HCT116 (cell line): Measurements from ENCODE around the gene MRPL9. TPM values are rescaled to one million over a fixed set of nuclear protein-coding genes. Genes with fewer than 3 reads are reported as not detected.

Experiments used
- ATAC-seq: fragments of 200-7000 bp; cut with Tn5 transposase; 2 replicates; pipeline ENCODE4 v1.9.1; 2020; ENCODE audit warnings: mild to moderate bottlenecking, moderate library complexity
- BruUV-seq: library from RNA; stranded (reverse); fragments of 400-500 nt; replicated peaks from 2 replicates; lab custom pipeline; 2021; lab: Mats Ljungman, UMichigan
- CTCF ChIA-PET: fragments of 300-600 bp; sonication (Branson Sonifier 250); formaldehyde crosslinking; loops from one replicate; lab custom pipeline; 2021; ENCODE audit warnings: antibody characterized with exemption; lab: Charles Lee
- POLR2A ChIA-PET: fragments of 300-600, 350-600 bp; sonication (Branson Sonifier 250); formaldehyde crosslinking; loops from one replicate; lab custom pipeline; 2021; ENCODE audit warnings: antibody characterized with exemption; lab: Charles Lee
- RAD21 ChIA-PET, 2 experiments: fragments of 300-600 bp; sonication (Branson Sonifier 250); formaldehyde crosslinking; loops; one replicate each; lab custom pipeline; 2023; ENCODE audit warnings: low total read pairs in 2 of 2; ENCODE audit not compliant: uncharacterized antibody in 2 of 2, unreplicated experiment in 2 of 2, low non-redundant PET in 1 of 2; lab: Charles Lee
- DNase-seq: peaks from one replicate; pipeline ENCODE4 v3.0.0-alpha.2; 2010; ENCODE audit warnings: low read depth, low spot score
- H2AFZ ChIP-seq: fragments of 200-600 bp; shearing (Covaris generic), sonication (generic); 2 replicates; pipeline ENCODE4 v1.6.1; 2017; ENCODE audit warnings: low read depth, mixed run types, mixed read lengths, antibody characterized with exemption, low read length; ENCODE audit not compliant: poor library complexity, severe bottlenecking
- H3K27ac ChIP-seq: 2 replicates; pipeline ENCODE4 v1.5.1; 2012; ENCODE audit warnings: low read depth, low read length
- H3K27me3 ChIP-seq: fragments of 200-600 bp; sonication (generic); 2 replicates; pipeline ENCODE4 v1.6.1; 2016; ENCODE audit warnings: mixed run types, low read length, mixed read lengths; ENCODE audit not compliant: insufficient read depth
- H3K36me3 ChIP-seq, 2 experiments: fragments of 200-500 bp in 1 of 2; fragments of 200-600 bp in 1 of 2; sonication (Bioruptor generic) in 1 of 2; sonication (generic) in 1 of 2; 2 replicates each; pipeline versions ENCODE4 v1.5.1 to v1.6.1; 2014 to 2016; ENCODE audit warnings: low read length in 2 of 2, inconsistent platforms in 1 of 2, mixed read lengths in 1 of 2, mixed run types in 1 of 2; ENCODE audit not compliant: insufficient read depth in 2 of 2, control insufficient read depth in 1 of 2
- H3K4me1 ChIP-seq, 2 experiments: fragments of 200-600 bp in 1 of 2; sonication (generic) in 1 of 2; 2 replicates each; pipeline versions ENCODE4 v1.5.1 to v1.6.1; 2012 to 2017; ENCODE audit warnings: low read length in 2 of 2, inconsistent platforms in 1 of 2, mild to moderate bottlenecking in 1 of 2, mixed read lengths in 1 of 2, mixed run types in 1 of 2, moderate library complexity in 1 of 2; ENCODE audit not compliant: insufficient read depth in 2 of 2, control insufficient read depth in 1 of 2
- H3K4me2 ChIP-seq: fragments of 200-600 bp; sonication (generic); 2 replicates; pipeline ENCODE4 v1.6.1; 2017; ENCODE audit warnings: mixed run types, low read length, mixed read lengths
- H3K4me3 ChIP-seq, 2 experiments: fragments of 200-600 bp in 1 of 2; sonication (generic) in 1 of 2; replicated peaks in 1 of 2; 2 replicates each; pipeline ENCODE4 v1.5.1; 2011 to 2016; ENCODE audit warnings: low read length in 2 of 2, control low read depth in 1 of 2, low read depth in 1 of 2, mild to moderate bottlenecking in 1 of 2, mixed read lengths in 1 of 2, mixed run types in 1 of 2
- H3K79me2 ChIP-seq: fragments of 200-600 bp; sonication (generic); 2 replicates; pipeline ENCODE4 v1.6.1; 2017; ENCODE audit warnings: mild to moderate bottlenecking, mixed run types, low read length, moderate library complexity, mixed read lengths; ENCODE audit not compliant: insufficient read depth
- H3K9ac ChIP-seq: fragments of 200-600 bp; sonication (generic); 2 replicates; pipeline ENCODE4 v1.6.1; 2016; ENCODE audit warnings: low read length, mixed read lengths
- H3K9me2 ChIP-seq: fragments of 200-600 bp; sonication (generic), shearing (Covaris generic); 2 replicates; pipeline ENCODE4 v1.6.1; 2017; ENCODE audit warnings: mixed run types, mild to moderate bottlenecking, moderate library complexity; ENCODE audit not compliant: insufficient read depth
- H3K9me3 ChIP-seq, 2 experiments: fragments of 200-500 bp in 1 of 2; fragments of 200-600 bp in 1 of 2; sonication (Bioruptor generic) in 1 of 2; sonication (generic) in 1 of 2; 2 replicates each; pipeline ENCODE4 v1.6.1; 2014 to 2017; ENCODE audit warnings: low read length in 2 of 2, mixed read lengths in 2 of 2, inconsistent platforms in 1 of 2, low read depth in 1 of 2, mild to moderate bottlenecking in 1 of 2, mixed run types in 1 of 2, moderate library complexity in 1 of 2; ENCODE audit not compliant: control insufficient read depth in 1 of 2, insufficient read depth in 1 of 2
- H4K20me1 ChIP-seq: fragments of 200-600 bp; sonication (generic), shearing (Covaris generic); 2 replicates; pipeline ENCODE4 v1.6.1; 2017; ENCODE audit warnings: mixed run types, mild to moderate bottlenecking, moderate library complexity; ENCODE audit not compliant: insufficient read depth
- ATF3 ChIP-seq: IDR thresholded peaks from 2 replicates; pipeline ENCODE4 v1.6.1; 2012
- FOSL1 ChIP-seq: IDR thresholded peaks from 2 replicates; pipeline ENCODE4 v1.6.1; 2012; ENCODE audit warnings: low read depth
- JUND ChIP-seq: IDR thresholded peaks from 2 replicates; pipeline ENCODE4 v1.6.1; 2012
- POLR2AphosphoS5 ChIP-seq: IDR thresholded peaks from 2 replicates; pipeline ENCODE4 v1.6.1; 2011; ENCODE audit warnings: mild to moderate bottlenecking, low read depth, low read length, moderate library complexity
- REST ChIP-seq: IDR thresholded peaks from 2 replicates; pipeline ENCODE4 v1.6.1; 2012; ENCODE audit warnings: low read depth
- SIN3A ChIP-seq: IDR thresholded peaks from 2 replicates; pipeline ENCODE4 v1.6.1; 2012; ENCODE audit warnings: low read depth
- SP1 ChIP-seq: IDR thresholded peaks from 2 replicates; pipeline ENCODE4 v1.6.1; 2012; ENCODE audit warnings: low read depth
- SRF ChIP-seq: IDR thresholded peaks from 2 replicates; pipeline ENCODE4 v1.6.1; 2012; ENCODE audit warnings: low read depth
- intact Hi-C: fragments of 100-400 bp; cut with micrococcal nuclease; formaldehyde crosslinking; loops from 2 replicates; pipeline ENCODE4 v1.10.0; 2022
- total RNA-seq: library from RNA; stranded (reverse); gene quantifications from one replicate; pipeline ENCODE4 v1.2.1, GENCODE V29; 2021; ENCODE audit not compliant: unreplicated experiment

MRPL9 gene
- total RNA-seq, 1 experiment from 2014 or later, result 94.5 TPM

- ChIA-PET POLR2A (no interaction called here), CTCF (no interaction called here)
Measured at GRCh38 chr1:151718666-151719065, 44.6 kb downstream of the MRPL9 start.

More at GRCh38 chr1:151718666-151719065, 44.6 kb downstream of the MRPL9 start:
- ATAC-seq (no peak), DNase-seq (no peak)
- H4K20me1 ChIP-seq, result no peaks in the 10 kb centered on the region
- H3K27ac ChIP-seq, result no peak overlapping the region
- no peaks in the 10 kb centered on the region for H3K4me1 ChIP-seq
- peaks cover 28% of the 10 kb centered on the region for H3K27me3 ChIP-seq
- no peak overlapping the region for H2AFZ ChIP-seq
- H3K4me3 ChIP-seq, result no peak overlapping the region
- H3K9me2 ChIP-seq, result no peaks in the 10 kb centered on the region
- no TSS peak for BruUV-seq
- no peaks in the 10 kb centered on the region for H3K36me3 ChIP-seq
- no peak overlapping the region for H3K9ac ChIP-seq
- H3K4me2 ChIP-seq, result no peak overlapping the region
- no peaks in the 10 kb centered on the region for H3K79me2 ChIP-seq
- TF ChIP-seq POLR2AphosphoS5 (no peak), SIN3A (no peak), JUND (no peak), SRF (no peak), ATF3 (no peak), REST (no peak), SP1 (no peak), FOSL1 (no peak)
- intact Hi-C loops, result no loop called here
- H3K9me3 ChIP-seq, result no peaks in the 10 kb centered on the region
- RAD21 ChIA-PET, result no interaction called here
